GM18867 (cell line): ENCODE results near the gene CDK8.
"Not testable (repeated sequence)": the region's sequence is repeated elsewhere in the genome, so short reads cannot be mapped to it uniquely, and the experiment has no call there.

Experiments
- ATAC-seq: cut with Tn5 transposase; IDR thresholded peaks from one replicate; pipeline ENCODE4 v1.9.1; 2021; ENCODE audit warnings: mild to moderate bottlenecking, moderate library complexity; ENCODE audit not compliant: unreplicated experiment

Gene CDK8

DNA sequence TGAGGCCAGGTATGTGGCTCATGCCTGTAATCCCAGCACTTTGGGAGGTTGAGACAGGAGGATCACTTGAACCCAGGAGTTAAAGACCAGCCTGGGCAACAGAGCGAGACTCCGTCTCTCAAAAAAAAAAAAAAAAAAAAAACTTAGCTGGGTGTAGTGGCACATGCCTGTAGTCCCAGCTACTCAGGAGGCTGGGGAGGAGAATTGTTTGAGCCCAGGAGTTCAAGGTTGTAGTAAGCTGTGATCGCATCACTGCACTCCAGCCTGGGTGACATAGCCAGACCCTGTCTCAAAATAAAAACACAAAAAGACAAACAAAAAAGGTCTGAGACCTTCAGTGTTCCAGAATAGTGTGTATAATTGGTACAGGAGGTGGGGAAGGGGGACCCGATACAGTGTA lies 1.9 kb upstream of the CDK8 start:
- not testable (repeated sequence) for ATAC-seq

DNA sequence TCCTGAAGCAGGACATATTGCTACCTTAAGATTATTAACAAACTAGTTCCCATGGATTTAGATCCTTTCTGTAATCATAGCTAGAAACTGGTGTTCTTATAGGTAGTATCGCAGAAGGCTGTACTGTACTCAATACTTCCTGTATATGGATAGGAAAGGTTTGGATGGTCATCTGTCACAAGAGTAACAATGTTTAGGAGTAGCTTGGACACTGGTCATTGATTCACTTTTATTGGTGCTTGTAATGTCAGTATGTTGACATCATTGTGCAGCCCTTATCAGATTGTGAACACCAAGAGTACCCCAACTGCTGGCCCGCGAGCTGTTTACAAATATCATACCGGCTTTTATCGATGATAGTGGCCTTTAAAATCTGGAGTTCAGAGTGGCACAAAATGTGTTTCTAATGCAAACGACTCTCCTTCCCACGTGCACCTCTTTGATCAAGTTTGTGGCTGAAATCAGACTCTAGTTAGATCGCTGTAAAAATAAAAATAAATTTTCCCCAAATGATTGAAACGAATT lies 605 bp upstream of the CDK8 start:
- no peak for ATAC-seq

DNA sequence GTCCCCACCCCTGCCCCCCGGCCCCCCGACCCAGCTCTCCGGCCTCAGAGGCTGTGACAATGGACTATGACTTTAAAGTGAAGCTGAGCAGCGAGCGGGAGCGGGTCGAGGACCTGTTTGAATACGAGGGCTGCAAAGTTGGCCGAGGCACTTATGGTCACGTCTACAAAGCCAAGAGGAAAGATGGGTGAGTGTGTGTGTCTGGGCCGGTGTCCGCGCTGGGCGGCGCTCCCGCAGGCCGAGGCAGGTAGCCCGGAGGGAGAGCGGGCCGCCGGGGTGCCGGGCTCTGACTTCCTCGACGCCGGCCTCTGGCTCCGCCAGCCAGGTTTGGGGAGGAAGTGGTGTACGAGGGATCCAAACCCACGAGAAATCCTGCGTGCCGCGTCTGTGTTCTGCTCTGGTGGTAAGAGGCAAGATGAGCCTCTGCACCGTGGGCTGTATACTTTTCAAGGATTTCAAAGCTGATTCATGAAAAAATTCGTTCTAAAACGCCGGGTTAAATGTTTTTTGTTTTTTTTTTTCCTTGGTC lies 718 bp downstream of the CDK8 start:
- peak; percentile 37 for ATAC-seq

DNA sequence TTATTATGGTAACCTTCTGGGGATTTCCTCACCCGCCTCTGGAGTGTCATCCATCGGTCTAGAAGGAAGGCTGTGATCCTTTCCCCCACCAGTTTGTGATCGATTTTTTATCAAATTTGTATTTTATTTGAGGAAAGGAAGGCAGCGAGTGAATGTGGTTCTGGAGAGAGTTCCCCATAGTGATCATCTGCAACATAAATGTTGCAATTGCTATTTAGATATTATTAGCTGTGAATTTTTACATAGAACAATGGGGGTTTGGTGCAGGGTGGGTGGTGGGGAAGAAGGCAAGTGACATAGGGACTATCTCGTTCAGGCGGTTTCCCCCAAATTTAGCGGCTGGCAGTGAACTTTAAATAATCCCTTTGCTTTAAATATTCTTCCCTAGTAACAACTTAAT lies 1.2 kb downstream of the CDK8 start:
- ATAC-seq: no peak

DNA sequence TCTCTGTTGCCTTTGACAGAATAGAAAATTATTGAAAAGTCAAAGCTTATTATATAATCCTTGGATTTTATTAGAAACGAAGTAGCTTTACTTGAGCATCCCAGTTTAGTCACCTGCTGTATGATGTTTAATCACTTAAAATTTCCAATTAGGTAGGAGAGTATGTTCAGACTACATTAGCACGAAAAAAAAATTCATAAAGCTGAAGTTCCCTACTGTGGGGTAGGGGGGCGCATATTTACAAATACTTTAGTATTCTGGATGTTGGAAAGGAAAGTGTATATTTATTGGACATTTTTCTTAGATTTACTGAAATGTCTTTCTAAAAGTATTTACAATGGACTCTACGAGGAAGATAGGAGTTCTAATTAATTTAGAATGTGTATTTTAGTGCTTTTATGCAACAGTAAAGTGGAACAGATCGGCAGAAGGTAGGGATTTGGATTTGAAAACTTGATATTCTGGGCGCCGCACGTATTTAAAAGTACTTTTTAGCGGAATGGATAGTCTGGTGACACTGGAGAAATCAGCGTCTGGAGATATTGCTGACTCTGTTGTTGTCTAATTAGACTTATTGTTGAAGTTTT lies 1.9 kb downstream of the CDK8 start:
- no peak for ATAC-seq

DNA sequence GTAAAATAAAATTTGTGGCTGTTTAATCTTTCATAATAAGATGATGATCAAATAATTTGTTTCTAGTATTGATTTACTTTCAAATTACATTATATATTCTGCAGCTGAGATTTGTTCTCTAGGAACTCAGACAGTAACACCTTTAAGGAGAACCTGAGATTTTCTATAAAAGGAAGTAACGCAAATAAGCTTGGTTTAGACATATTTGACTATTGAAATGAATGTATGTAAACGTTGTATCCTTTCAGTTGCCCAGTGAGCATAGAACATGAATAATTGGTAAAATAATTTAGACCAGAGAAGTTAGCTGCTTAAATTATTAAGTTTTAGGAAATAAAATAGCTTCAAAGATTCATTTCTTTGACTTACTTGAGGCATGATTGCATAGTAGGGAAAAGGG lies 3.1 kb downstream of the CDK8 start:
- no peak for ATAC-seq

DNA sequence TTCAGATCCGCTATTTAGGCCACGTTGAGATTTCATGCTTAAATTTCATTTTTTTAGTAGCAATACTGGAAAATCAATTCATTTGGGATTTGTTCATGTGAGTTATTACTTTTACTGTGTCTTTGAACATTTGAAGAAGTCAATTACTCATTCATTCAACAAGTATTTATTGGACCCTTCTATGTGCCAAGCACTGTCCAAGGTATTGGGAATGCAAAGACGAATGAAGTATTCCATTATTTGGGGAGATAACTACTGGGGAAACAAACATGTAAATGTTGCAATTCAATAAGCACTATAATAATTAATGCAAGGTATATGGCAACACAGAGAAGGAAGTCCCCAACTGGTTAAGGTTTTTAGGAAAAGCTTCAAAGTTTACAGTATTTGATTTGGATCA lies 5.7 kb downstream of the CDK8 start:
- no peak for ATAC-seq

DNA sequence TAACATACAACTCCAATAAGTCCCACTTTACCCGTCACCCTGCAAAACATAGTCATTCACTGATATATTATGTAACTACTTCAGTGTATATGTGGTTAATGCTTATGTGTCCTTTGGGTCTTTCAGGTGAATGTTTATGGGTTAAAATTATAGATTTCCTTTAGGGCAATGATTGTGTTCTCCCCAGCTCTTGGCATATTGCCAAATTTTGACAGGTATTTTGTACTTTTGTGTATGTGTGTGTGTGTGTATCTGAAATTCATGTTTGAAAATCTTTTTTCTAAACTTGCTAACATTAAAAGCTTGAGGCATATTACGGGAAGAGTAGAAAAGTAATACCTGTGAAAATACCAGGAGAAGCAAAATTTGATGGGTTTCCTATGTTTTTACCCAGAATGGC lies 8.2 kb downstream of the CDK8 start:
- ATAC-seq: no peak

DNA sequence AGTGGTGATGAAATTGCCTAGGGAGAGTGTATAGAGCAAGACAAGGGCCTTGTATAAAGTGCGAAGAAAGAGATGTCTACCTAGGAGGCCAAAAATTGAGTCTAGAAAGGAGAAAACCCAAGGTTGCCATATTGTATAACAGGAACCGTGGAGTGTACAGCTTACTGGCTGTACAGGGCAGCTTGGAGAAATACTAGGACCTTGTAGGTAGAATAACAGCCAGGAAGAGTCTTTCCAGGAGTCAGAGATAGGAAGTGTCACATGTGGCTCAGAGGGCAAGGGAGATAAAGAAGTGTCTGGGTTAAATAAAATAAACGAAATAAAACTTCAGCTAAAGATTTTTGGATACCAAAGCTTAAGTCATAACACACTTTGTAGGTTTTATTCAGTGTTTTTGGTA lies 12.4 kb downstream of the CDK8 start:
- no peak for ATAC-seq

DNA sequence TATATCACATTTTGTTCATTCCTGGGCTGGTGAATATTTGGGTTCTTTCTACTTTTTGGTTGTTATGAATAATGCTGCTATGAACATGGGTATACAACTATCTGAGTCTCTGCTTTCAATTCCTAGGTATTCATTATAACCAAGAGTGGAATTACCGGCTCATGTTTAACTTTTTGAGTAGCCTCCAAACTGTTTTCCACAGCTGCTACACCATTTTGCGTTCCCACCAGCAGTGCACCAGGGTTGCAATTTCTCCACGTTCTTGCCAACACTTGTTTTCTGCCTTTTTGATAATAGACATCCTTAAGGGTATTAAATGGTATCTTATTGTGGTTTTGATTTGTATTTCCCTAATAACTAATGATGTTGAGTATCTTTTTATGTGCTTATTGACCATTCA lies 16.8 kb downstream of the CDK8 start:
- ATAC-seq: no peak

DNA sequence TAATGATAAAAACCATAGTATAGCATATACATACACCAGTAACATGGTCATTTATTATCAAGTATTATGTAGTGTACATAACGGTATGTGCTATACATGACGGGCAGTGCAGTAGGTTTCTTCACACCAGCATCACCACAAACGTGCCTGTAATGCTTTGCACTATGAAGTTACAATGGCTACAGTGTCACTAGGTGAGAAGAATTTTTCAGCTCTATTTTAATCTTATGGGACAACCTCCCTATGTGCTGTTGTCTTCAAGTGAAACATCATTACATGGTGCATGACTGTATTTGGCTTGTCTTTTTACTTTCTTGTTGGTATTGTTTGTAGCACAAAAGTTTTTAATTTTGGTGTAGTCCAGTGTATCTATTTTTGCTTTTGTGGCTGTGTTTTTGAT lies 18.7 kb downstream of the CDK8 start:
- no peak for ATAC-seq

DNA sequence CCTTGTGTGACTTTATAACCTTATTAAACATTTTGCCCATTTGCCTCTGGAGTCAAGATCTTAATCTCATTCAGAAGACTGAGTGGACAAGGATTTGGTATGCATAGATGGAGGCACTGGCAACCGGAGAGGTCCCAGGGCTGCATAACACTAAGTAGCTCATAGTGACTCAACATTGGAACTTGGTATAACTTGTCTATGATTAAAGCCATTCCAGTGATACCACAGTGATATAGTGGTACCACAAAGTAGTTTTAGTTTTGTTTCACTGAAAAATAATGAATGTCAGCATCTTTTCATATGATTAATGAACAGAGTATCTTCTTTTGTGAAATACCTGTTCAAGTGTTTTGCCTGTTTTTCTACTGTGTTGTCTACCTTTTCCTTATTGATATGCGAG lies 26.4 kb downstream of the CDK8 start:
- ATAC-seq: no peak

DNA sequence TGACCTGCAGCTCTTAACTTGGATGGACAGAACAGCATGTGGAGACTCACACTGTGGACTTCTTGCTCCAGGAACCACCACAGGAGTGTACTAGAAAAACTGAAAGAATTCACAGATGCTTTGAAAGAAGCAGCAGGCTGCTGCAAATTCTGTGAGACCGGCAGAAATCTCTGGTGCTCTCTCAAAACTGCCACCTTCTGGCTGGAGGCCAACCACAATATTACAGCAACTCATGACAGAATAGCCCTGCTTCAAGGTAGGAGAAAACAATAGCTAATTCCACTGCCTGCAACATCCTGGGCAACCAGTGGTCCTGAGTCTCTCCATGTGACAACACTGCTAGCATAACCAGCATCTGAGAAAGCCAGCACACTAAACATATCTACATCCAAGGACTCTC lies 26.9 kb downstream of the CDK8 start:
- ATAC-seq: no peak

DNA sequence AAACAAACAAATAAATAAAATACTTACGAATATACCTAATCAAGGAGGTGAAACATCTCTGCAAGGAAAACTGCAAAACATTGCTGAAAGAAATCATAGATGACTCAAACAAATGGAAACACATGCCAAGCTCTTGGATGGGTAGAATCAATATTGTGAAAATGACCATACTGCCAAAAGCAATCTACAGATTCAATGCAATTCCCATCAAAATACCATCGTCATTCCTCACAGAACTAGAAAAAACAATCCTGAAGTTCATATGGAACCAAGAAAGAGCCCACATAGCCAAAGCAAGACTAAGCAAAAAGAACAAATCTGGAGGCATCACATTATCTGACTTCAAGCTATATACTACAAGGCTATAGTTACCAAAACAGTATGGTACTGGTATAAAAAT lies 32.0 kb downstream of the CDK8 start:
- not testable (repeated sequence) for ATAC-seq

DNA sequence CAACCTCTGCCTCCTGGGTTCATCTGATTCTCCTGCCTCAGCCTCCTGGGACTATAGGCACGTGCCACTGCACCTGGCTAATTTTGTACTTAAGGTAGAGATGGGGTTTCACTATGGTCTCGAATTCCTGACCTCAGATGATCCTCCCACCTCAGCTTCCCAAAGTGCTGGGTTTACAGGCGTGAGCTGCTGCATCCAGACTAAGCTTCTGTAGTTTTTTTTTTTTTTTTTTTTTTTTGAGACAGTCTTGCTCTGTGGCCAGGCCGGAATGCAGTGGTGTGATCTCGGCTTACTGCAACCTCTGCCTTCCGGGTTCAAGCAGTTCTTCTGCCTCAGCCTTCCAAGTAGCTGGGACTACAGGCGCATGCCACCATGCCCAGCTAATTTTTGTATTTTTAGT lies 34.9 kb downstream of the CDK8 start:
- ATAC-seq: not testable (repeated sequence)

DNA sequence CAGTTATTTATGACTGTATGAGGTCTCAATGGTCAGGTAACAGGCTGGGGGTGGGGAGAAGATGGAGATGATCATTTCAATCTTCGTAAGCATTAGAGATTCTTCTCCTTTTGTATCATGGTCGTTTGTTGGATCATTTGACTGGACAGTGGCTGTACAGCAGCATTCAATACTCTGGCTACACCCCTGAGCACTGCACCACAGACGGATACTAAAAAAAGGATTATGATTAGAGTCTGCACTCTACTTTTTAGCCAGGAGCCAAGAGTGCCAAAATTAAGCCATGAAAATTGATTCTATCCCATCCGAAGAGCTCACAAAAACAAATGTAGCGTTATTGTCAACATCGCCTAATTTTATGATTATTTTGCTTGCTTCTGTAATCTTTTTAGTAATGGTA lies 41.9 kb downstream of the CDK8 start:
- no peak for ATAC-seq

DNA sequence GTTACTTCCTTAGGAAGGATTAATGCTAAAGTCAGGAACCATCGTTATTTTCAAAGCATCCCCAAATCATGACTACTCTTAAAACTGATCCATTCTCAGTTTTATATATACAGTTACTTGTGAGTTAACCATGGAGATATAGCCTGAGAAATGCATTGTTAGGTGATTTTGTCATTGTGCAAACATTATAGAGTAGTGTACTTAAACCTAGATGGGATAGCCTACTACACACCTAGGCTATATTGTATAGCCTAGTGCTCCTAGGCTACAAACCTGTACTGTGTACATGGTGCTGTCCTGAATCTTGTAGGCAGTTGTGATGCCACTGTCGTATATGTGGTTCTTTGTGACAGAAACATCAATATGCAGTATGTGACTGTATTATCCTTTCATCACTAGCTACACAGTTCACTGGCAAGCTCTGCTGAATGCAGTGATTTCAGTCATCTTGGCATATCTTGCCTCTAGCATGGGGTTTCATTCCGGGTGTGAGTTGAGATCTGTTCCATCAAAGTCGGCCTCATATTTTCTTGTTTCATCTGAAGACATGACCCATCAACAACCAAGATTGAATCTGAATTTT lies 45.3 kb downstream of the CDK8 start:
- no peak for ATAC-seq

DNA sequence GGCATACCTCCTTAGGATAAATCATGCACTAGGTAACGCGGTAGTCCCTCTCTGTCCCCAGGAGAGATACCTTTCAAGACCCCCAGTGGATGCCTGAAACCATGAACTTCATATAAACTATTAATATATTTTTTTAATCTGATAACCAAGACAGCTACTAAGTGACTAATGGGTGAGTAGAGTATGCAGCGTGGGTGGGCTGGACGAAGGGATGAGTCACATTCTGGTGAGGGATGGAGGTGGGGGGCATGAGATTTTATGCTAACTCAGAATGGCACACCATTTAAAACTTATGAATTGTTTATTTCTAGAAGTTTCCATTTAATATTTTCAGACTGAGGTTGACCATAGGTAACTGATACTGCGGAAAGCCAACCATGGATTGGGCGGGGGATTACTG lies 46.2 kb downstream of the CDK8 start:
- ATAC-seq: no peak

DNA sequence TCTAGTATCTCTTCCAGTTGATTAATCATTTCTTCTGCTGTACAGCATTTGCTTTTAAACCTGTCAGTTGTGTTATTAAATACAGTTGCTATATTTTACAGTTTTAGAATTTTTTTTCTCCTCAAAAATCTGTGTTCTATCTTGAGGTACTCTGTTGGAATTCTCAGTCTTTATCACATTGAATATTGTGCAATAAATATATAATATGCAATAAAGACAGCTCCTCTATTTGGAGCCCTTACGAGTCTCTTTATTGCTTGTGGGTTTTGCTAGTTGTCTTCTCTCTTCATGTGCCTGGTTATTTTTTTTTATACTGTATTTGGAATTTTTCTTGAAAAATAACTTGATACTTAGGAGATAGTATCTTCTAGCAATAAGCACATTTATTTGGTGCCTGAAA lies 51.7 kb downstream of the CDK8 start:
- ATAC-seq: no peak

DNA sequence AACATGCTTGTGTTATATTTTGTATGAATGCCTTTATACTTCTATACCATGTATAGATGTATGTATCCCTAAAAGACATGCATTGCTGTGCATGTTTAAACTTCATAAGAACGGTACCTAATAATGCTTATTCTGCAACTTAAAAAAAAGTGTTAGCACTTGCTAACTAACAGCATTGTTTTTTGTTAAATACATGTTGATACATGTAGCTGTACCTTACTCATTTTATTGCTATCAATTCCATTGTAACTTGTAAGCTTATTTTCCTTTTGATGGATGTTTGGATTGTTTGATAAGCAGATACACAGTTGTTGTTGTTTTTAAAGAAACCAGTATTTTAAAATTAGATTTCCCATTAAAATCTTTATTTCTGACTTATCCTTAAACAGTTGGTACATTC lies 53.8 kb downstream of the CDK8 start:
- no peak for ATAC-seq

DNA sequence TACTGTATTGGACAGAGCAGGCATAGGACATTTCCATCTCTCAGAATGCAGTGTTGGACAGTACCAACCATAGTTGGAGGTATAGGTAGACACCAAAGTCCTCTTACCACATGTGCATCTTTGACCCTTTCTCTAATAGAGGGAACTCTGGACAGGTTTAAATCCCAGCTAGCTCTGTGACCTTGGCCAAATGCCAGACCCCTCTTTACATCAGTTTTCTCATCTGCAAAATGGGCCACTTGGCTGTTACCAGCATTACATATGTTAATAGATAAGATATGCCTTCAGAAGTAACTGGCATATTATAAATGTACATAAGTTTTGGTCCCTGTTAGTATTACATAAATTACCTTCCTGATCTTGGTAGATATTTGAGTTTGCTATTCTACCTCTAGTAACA lies 54.3 kb downstream of the CDK8 start:
- ATAC-seq: no peak

DNA sequence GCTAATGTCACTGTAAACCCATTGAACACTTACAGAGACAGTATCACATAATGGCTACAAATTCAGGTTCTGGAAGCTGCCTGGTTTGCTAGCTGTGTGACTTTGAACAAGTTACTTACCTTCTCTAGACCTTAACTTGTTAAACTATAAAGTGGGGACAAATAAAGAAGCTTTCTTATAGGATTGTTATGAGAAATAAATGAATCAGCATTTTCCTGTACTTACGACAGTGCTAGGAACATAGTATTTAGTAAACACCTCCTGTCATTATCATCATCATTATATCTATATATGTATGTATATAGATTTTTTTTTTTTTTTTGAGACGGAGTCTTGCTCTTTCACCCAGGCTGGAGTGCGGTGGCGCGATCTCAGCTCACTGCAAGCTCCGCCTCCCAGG lies 54.9 kb downstream of the CDK8 start:
- no peak for ATAC-seq

DNA sequence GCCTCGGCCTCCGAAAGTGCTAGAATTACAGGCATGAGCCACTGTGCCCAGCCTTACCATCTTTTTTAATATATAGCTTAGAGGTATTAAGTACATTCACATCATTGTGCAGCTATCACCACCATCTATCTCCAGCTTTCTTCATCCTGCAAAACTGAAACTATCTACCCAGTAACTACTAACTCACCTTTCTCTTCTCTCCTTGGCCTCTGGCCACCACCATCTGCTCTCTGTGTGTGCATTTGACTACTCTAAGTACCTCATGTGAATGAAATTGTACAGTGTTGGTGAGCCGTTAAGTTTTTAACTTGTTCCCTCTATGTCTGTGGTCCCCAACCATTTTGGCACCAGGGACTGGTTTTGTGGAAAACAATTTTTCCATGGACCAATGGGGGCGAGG lies 56.1 kb downstream of the CDK8 start:
- no peak for ATAC-seq
